Ovary (tissue), 3 donors: ENCODE data around the gene CEP131.

ENCODE experiments used
- EP300 ChIP-seq: sonication (generic); formaldehyde crosslinking; IDR thresholded peaks from one replicate; pipeline ENCODE4 v1.6.1; 2017; ENCODE audit warnings: antibody characterized with exemption
- TF ChIP-seq, protein P1 (sequence below), 3 donors: fragments of 450-650 bp in 2 of 3; fragments of 200-600 bp in 1 of 3; IDR thresholded peaks; one replicate each; pipeline versions ENCODE4 v1.5.1 to v1.8.0; 2016 to 2022; ENCODE audit warnings: antibody characterized with exemption in 3 of 3, mild to moderate bottlenecking in 1 of 3
- donor health status: DM: no; HTN: no; CAD: no.

DNA sequence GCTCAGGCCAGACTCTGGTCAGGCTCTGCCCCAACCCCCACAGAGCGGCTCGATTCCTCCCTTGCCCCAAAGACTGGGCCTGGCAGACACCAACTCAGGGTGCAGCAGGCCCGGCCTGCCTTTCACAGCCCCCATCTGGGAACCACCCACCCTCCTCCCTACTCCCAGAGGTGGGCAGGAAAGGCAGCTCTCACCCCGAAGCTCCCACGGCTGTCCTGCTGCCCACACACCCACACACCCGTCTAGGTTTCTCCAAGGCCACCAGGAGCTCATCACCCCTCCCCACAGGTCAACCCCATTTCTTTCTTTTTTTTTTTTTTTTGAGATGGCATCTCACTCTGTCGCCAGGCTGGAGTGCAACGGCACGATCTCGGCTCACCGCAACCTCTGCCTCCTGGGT lies 3.8 kb downstream of the CEP131 start:
- TF ChIP-seq, protein P1, sequence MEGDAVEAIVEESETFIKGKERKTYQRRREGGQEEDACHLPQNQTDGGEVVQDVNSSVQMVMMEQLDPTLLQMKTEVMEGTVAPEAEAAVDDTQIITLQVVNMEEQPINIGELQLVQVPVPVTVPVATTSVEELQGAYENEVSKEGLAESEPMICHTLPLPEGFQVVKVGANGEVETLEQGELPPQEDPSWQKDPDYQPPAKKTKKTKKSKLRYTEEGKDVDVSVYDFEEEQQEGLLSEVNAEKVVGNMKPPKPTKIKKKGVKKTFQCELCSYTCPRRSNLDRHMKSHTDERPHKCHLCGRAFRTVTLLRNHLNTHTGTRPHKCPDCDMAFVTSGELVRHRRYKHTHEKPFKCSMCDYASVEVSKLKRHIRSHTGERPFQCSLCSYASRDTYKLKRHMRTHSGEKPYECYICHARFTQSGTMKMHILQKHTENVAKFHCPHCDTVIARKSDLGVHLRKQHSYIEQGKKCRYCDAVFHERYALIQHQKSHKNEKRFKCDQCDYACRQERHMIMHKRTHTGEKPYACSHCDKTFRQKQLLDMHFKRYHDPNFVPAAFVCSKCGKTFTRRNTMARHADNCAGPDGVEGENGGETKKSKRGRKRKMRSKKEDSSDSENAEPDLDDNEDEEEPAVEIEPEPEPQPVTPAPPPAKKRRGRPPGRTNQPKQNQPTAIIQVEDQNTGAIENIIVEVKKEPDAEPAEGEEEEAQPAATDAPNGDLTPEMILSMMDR (IDR thresholded peaks at IDR 0.05), result no peak
- no peak for TF ChIP-seq EP300
